ENCODE results near the gene GPR12.

GPR12 gene, protein sequence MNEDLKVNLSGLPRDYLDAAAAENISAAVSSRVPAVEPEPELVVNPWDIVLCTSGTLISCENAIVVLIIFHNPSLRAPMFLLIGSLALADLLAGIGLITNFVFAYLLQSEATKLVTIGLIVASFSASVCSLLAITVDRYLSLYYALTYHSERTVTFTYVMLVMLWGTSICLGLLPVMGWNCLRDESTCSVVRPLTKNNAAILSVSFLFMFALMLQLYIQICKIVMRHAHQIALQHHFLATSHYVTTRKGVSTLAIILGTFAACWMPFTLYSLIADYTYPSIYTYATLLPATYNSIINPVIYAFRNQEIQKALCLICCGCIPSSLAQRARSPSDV

DNA sequence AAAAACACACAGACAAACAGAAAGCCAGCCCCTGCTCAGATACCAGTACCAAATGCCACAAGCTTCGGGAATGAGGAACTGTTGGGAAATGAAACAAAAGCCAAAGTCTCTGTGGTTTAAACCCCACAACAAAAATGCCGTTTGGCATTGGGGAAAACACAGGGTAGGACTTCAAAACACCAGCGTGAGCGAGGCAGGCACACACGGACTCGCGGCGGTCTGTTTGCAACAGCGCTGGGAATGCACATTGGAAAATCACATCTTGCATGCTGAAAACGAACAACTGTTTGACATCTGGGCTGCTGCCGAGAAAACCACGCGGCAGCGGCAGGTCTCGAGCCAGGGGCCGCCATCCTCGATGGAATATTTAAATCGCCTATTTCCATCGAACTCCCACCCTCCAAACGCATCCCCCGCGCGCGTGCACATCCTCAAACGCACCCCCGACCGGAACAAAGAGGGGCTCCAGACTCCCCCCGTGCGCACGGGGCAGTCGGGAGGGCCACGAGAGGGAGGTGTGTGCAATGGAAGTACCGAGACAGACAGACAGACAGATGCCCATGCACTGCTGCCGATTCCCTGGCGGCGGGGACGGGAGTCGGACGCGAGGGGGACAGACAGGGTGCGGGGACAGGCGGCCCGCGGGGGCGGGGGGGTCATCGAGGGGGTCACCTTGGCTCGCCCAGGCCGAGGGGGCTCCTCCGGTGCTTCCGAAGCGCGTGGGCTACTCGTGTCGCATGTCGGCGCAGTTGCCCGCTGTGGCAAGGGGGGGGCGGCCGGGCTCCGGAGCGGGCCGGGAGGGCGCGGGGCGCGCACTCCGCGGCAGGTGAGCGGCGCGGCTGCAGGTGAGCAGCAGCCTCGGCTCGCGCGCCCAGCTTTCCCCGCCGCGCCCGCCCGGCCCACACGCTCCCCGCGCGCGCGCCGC, at the start of gene GPR12:
Gene GPR12, minus strand, starts transcription at position 880 of the 925 bp plus-strand sequence. CDS start 959 bp downstream, outside the sequence.
- no peak for DNase-seq (ENCODE audit: low spot score)

DNA sequence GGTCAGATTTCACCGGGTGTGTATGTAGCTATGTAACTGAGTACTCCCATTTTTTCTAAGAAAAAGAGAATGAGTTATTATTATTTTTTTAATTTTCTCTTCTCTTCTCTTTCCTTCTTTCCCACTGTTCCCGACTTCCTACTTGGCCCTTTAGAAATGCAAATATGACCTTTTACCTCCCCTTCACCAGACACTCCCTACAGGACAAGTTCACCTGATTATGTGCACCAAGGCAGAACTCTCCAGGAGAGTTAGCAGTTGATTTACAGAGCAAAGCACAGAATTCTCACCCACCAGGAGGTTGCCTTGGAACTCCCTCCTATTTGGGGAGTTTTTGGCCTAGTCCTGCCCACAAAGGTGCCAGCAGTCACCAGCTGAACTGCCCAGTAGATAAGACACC, 49.5 kb upstream of the GPR12 start:
- no peak for DNase-seq (ENCODE audit: low spot score)

DNA sequence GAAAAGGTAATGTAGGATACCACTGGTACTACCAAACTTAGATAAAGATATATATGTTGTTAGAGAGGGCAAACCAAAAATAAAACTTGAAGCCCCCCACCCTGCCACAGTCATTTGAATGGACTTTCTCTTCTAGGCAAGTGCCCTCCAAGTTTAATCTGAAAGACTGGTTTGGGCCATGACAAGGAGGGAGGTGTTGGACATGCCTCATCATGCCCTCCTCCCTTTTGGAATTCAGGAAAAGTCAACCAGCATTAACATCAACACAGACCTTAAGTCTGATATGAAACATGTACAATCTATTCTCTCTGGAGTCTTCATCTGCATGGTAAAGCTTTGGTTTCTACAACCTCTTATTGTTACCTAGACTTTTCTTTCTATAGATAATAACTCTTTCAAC, 46.3 kb upstream of the GPR12 start:
- DNase-seq (ENCODE audit: low spot score), result no peak

DNA sequence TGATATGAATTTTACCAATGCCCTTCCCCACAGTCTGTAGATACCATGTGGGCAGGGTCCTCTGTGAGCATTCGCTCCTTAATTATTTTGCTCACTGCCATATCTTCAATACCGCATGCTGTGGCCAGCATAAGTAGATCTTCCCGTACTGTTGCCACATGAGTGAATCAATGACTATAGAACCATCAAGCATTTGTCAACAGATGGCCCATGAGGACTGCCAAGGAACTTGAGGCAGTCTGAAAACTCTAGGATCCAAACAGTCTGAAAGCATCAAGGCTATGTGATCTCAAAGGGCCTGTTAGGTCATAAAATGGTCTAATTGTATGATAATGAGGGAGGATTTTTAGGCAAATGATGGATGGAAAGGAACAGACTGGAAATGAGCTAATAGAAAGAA, 27.4 kb upstream of the GPR12 start:
- DNase-seq (ENCODE audit: low spot score), result no peak

DNA sequence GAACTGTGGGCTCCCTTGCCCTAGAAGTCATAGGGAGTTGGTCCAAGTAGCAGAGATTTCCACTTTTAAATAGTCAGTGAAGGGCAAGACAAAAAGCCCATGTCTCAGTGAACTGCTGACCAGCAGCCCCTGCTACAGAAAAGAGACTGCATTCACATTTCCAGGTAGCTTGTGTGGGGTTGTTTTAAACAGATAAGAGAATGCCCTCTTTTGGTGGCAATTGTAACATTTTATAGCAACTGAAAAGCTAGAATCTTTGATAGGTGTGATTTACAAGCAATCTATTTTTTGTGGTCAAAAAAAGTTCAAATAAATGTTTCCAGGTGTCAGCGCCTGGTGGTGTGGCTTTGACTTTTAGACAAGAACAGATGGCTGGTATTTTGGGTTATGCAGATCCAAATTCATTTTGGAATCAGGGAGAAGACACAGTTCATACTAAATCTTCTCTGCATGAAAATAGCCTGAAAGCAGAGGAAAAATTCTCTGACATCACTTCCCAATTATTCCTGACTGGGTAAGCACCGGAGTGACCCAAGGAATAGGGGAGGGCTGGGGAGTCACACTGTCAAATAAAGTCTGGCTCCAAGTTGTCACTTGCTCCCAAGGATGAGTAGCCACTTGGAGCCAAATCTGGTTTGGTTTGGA, 26.2 kb upstream of the GPR12 start:
- DNase-seq (ENCODE audit: low spot score), result no peak

DNA sequence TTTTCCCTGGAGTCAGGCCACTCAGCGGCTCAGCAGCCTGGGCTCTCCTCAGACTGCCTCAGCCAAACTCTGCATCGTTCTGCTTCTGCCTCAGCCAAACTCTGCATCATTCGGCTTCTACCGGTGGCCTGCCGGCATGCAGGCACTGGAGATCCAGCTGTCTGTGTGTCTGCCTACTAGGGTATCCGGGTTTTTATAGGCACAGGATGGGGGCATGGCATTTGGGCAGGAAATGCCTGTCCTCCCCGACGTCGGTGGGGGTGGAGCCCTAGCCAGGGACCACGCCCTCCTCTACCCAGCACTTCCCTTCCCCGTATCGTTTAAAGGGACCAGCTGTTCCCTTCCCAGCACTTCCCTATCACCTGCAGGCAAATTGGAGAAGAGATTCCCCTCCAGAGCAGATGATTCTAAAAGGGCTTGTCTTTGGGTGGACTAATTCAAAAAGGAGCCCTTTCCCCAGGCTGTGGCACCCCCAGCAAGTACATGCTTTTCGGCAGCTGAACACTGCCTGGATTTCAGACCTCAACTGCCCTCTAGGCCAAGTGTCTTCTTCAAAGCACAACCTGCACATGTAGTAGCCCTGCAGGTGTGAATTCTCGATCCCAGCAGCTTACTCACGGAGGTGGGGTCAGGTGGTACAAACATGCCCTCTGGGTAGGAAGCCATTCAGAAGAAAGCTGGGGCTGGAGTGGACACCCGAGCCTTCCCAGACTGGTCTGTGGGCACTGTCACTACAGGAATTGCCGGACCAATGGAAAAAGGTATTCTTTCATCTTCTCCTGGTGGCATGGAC, 25.4 kb upstream of the GPR12 start:
- DNase-seq (ENCODE audit: low spot score), result no peak

DNA sequence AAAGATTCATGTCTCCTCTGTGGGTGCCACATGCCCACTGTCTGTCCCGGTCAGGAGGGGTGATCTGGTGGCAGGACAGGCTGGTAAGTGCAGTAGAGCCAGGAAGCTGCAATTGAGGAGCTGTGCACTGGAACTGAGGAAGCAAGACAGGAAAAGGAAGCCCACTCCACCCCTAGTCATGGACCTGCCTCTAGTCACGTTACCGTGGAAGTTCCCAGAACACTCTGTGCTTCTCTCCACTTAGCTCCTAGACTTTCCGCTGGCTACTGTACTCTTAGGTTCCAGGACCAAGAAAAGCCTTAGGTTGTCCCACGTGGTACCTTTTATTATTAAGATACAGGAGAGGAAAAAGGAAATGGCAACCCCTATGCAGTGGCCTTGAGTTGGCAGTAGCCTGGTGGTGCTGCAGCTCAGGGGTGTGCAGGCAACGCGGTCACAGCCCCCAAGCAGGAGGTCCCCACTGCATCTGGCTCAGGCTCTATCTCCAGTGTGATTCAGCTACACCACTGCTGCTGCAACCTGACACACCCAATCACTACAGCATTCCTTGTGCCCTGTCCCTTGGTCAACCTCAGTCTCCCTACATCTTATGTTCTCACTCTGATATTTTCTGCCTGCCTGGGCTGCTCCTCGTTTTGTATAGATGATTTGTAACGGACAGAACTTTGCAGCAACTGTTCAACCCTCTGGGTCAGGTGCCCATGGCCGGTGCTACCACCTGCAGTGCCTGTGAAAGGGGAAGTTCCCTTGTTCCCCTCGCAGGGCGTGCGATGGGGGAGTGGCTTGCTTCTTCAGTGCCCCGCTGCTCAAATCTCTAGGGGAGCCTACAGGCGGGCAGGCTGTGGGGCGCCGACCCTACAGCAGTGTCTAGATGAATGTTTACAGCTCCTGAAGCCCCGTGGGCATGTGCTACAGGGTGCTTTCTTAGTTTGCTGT, 24.4 kb upstream of the GPR12 start:
- no peak for DNase-seq (ENCODE audit: low spot score)

DNA sequence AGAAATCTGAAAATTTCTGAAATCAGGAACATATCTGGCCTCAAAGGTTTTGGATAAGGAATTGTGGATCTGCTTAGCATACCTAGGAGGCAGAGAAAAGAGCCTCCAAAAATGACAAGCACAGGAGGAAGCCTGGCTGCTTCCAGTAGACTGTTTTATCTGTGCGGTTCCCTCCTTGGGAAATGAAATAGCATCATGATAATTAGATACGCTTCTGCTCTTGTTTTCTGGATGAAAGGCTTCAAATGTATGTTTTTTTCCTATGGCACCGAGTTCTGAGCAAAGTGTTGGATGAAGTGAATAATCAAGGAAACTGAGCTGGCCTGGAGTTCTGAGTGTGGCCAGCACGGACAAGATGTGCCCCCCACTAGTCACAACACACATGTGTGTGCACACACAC, 19.8 kb upstream of the GPR12 start:
- DNase-seq (ENCODE audit: low spot score), result no peak

DNA sequence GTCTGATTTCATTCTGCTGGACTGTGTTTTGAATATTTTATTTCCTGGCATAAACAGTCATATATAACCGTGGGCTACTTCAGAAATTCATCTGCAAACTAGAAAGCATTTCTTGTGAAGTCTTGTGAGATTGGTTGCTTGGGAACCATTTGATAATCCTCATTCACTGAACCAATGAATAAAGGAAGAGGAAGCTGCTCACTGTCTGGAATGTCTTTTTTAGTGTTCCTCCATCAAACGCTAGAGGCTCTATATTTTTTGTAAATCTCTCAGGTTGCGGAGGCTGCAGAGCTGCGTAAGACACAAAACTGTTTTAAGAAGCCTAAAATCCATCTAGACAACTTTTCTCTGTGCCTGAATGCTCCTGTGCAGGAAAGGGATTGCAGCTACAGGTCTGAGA, 18.7 kb upstream of the GPR12 start:
- DNase-seq (ENCODE audit: low spot score), result no peak

DNA sequence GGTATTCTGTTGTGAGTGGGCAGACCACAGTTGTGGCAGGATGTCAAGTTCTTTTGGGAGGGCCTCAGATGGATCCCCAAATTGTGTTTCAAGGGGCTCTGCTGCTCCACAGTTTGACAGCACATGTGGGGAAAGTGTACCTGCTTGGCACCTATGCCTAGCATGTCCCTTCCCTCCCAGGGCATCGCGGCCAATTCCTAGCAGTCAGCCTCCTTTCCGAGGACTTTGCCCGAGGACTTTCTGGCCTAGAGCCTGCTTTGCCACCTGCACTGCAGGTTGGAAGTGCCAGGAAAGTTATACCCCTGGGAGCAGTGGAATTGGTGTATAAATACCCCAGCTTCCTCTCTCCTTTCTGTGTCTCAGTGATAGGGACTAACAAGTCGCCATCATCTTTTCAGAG, 11.9 kb upstream of the GPR12 start:
- no peak for DNase-seq (ENCODE audit: low spot score)

DNA sequence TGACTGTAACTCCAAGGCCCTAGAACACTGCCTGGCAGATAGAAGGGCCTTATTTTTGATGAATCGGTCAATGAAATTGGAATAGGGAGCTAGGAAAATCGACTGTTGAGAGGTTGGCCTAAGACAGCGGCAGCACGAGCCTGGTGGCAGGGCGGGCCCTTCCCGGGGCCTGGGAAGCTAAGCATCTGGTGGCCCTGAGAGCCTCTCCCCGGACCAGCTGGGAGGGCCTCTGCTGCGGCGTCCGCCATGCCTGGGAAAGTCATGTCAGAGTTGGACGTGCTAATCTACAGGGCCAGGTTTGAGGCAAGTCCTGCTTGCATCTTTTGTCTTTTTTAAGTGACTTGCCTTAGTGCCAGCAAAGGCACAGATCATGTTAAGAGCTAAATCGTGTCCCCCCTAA, 11.2 kb upstream of the GPR12 start:
- DNase-seq (ENCODE audit: low spot score), result no peak

DNA sequence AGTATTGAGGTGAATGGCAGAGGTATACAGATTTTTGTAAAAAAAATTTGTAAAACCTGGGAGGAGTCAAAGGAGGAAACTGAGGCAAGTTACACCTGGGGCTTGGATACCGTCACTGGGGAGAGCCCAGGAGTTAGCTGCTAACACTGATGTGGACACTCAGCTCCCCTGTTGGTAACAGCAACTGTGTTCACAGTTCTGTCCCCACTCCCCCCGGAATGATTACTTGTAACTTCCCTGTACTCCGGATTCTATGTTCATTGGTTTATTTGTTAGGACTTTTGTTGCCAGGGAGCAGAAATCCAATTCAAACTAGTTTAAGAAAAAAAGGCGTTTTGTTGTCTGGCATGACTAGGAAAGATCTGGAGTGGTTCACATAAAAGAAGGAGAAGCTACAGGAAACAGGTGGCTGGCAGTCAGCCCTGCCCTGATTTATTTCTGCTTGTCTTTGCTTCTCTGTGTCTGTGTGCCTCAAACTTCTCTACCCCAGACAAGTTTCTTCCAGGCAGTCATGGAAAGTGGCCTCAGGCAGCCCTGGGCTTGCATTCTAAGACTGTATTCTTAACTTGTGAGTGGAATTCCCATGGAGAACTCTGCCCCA, 2.3 kb upstream of the GPR12 start:
- no peak for DNase-seq (ENCODE audit: low spot score)

DNA sequence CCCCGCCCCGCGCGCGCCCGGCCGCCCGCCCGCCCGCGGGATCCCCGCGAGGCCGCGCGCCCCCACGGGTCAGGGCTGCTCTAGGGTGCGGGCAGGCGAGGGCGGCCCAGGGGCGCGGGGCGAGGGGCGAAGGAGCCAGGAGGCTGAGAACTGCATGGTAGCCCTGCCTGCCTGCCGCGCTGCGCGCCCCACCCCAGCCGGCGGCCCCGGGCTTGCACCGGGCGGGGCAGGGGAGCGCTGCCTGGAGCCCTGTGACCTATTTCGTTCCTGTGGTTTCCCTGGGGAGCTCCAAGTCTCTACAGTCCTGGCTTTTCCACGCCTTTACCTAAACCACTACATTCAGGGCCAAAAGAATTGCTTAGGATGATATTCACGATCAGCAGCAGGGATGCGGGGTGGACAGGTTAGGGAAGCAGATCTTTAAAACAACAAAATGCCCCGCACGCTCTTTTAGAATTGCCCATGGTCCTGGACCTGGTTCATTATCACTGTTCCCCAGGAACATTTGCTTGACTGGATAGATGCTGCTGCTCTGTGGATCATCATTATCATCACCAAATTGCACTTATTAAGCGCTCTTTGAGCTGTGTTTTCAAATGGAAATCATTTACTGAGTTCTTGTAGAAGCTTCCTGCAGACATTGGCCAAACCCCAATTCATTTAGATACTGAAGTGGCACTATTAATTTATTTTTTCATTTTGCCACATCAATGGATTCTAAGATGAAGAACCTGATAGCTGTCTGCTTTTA, 421 bp upstream of the GPR12 start:
- no peak for DNase-seq (ENCODE audit: low spot score)

DNA sequence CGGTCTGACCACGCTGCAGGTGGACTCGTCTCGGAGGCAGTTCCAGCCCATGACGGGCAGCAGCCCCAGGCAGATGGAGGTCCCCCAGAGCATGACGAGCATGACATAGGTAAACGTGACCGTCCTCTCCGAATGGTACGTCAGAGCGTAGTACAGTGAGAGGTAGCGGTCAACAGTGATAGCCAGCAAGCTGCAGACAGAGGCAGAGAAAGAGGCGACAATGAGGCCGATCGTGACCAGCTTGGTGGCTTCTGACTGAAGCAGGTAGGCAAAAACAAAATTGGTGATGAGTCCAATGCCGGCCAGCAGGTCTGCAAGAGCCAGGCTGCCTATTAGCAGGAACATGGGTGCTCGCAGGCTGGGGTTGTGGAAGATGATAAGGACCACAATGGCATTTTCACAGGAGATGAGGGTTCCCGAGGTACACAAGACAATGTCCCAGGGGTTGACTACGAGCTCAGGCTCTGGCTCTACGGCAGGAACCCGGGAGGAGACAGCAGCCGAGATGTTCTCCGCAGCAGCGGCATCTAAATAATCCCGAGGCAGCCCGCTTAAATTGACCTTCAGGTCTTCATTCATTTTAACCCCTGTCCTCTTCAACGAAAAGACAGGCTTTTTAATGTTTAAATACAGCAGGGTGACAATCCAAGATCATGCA, 1.2 kb downstream of the GPR12 start:
- DNase-seq (ENCODE audit: low spot score), result no peak

DNA sequence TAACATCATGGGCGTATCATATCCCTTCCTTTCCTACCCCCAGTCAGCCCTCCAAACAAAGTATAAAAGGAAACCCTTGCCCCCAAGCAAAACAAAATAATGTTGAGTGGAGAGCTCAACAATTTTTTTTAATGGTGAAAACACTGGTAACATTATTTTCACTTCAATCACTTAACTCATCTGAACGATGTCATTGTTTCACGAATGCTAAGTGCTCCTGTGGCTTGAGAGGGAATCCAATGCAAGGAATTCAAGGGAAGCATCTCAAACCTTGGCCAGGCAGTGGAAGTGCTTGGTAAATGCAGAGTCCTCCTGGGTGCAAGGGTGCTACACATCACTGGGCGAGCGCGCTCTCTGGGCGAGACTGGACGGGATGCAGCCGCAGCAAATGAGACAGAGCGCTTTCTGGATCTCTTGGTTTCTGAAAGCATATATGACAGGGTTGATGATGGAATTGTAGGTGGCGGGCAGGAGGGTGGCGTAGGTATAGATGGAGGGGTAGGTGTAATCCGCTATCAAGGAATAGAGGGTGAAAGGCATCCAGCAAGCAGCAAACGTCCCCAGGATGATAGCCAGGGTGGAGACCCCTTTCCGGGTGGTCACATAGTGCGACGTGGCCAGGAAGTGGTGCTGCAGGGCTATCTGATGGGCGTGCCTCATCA, 2.0 kb downstream of the GPR12 start:
- no peak for DNase-seq (ENCODE audit: low spot score)

DNA sequence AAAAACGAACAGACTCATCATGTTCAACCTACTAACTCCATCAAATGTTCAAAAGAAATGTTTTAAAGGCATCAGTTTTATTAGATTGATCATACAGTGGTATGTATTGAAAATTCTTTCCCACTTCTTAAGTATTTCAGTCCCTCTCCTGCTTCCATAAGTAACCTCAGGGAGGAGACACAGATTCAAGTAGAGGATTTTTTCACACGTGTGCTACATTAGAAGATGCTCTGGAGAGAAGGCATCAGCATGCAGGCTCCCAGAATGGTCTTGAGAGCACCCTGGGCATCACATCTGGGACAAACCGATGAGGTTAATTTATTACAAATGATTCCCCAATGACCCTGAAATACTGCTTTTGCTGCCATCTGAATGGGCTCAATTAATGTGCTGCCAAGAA, 3.6 kb downstream of the GPR12 start:
- no peak for DNase-seq (ENCODE audit: low spot score)

DNA sequence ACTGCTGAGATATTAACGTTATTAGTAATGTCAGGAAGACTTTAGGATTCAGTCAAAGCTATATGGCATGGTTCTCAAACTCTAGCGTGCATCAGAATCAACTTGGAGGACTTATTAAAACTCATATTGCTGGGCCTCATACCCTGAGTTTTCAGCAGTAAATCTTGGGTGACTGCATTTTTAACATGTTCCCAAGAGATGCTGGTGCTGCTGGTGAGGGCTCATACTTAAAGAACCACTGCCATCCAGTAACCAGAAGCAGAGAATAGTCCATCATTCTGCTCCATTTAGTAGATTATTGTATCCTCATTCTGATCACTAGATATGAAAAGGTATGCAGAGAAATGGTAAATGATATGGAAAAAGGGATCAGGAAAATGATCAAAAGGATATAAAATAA, 7.9 kb downstream of the GPR12 start:
- no peak for DNase-seq (ENCODE audit: low spot score)

DNA sequence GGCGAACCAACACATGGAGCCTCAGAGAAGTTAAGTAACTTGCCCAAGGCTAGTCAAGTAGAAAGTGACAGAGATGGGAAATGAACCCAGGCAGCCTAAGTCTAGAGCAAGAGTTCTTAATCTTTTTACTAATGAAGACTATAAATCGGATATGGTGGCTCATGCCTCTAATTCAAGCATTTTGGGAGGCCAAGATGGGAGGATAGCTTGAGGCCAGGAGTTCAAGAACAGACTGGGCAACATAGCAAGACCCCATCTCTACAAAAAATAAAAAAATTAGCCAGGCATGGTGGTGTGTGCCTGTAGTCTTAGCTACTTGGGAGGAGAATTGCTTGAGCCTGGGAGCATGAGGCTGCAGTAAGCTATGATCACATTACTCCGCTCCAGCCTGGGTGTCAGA, 10.7 kb downstream of the GPR12 start:
- no peak for DNase-seq (ENCODE audit: low spot score)

DNA sequence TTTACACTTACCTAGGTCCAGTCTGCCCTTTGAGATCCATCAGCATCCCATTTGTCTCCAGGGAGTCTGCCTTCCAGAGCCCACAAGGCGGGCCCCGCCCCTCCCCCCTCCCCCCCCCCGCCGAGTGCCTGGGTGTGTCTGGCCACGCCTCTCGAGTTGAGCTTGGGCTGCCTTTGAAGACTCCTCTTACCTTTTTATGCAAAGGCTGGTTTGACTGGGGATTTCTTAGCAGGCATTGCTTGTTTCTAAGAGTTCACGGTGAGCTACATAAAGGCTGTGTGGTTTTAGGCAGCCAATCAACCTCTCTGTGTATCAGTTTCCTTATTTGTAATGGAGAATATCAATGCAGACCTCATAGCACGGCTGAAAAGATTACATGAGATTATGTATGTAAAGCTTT, 11.3 kb downstream of the GPR12 start:
- DNase-seq (ENCODE audit: low spot score), result no peak

All from RKO (cell line).